ENCODE measurements around the gene SREBF2. TPM values are rescaled to one million over a fixed set of nuclear protein-coding genes. Genes with fewer than 3 reads are reported as not detected.

The SREBF2 gene
- total and polyA plus RNA-seq, 2 donors from 2014 or later: 49.2 to 71.4 TPM

GRCh38 chr22:41842996-41843970, 10.4 kb downstream of the SREBF2 start:
- no peak for TF ChIP-seq CTCF (IDR thresholded peaks at IDR 0.05; ENCODE audit: borderline replicate concordance, extremely low read depth, insufficient read depth)
- peaks cover 0 to 28% (median 14%) of the 10 kb centered on the region in 3 donors for H3K4me1 ChIP-seq (ENCODE audit: control insufficient read depth in 2 of 3, insufficient read depth in 2 of 3, low read depth in 1 of 3, low read length in 3 of 3)

GRCh38 chr22:41844036-41844435, 11.1 kb downstream of the SREBF2 start:
- Histone ChIP-seq H3K4me1 (ENCODE audit: control insufficient read depth in 2 of 3, insufficient read depth in 2 of 3, low read depth in 1 of 3, low read length in 3 of 3) (peaks cover 0 to 29% (median 14%) of the 10 kb centered on the region in 3 donors), H3K9me3 (ENCODE audit: control insufficient read depth in 2 of 3, insufficient read depth in 1 of 3, low read length in 3 of 3) (no peaks in the 10 kb centered on the region), H3K27ac (ENCODE audit: low read depth in 2 of 2, low read length in 2 of 2) (peak overlapping the region in 1 of 2 donors; percentile 13), H3K36me3 (ENCODE audit: control insufficient read depth in 2 of 3, insufficient read depth in 3 of 3, low read length in 3 of 3) (peaks cover 0 to 2% (median 0%) of the 10 kb centered on the region in 3 donors), H3K27me3 (ENCODE audit: control insufficient read depth, insufficient read depth, low read length) (no peaks in the 10 kb centered on the region), H3K9ac (ENCODE audit: low read length in 3 of 3) (no peak overlapping the region), H3K4me3 (ENCODE audit: low read length in 3 of 3) (no peak overlapping the region)
- FAIRE-seq: no peak
- no peak for TF ChIP-seq CTCF (IDR thresholded peaks at IDR 0.05; ENCODE audit: borderline replicate concordance, extremely low read depth, insufficient read depth)
- intact Hi-C loops (cut with DNase I): no loop called here
- DNase-seq: no peak

More at GRCh38 chr22:41842996-41843970, 10.4 kb downstream of the SREBF2 start:
- Histone ChIP-seq H3K4me3 (ENCODE audit: low read length in 3 of 3) (no peak overlapping the region), H3K27me3 (ENCODE audit: control insufficient read depth, insufficient read depth, low read length) (no peaks in the 10 kb centered on the region), H3K9ac (ENCODE audit: low read length in 3 of 3) (no peak overlapping the region), H3K9me3 (ENCODE audit: control insufficient read depth in 2 of 3, insufficient read depth in 1 of 3, low read length in 3 of 3) (no peaks in the 10 kb centered on the region), H3K27ac (ENCODE audit: low read depth in 2 of 2, low read length in 2 of 2) (no peak overlapping the region), H3K36me3 (ENCODE audit: control insufficient read depth in 2 of 3, insufficient read depth in 3 of 3, low read length in 3 of 3) (peaks cover 0 to 2% (median 0%) of the 10 kb centered on the region in 3 donors)
- DNase-seq: no peak
- no peak for FAIRE-seq
- intact Hi-C loops (cut with DNase I): no loop called here

- DNase-seq: no peak
- H3K27ac ChIP-seq (ENCODE audit: low read depth in 2 of 2, low read length in 2 of 2): peak overlapping the region in 1 of 2 donors; percentile 13
- H3K9ac ChIP-seq (ENCODE audit: low read length in 3 of 3): no peak overlapping the region
Measured at GRCh38 chr22:41844513-41844912, 11.6 kb downstream of the SREBF2 start.

More at GRCh38 chr22:41844513-41844912, 11.6 kb downstream of the SREBF2 start:
- Histone ChIP-seq H3K36me3 (ENCODE audit: control insufficient read depth in 2 of 3, insufficient read depth in 3 of 3, low read length in 3 of 3) (peaks cover 0 to 2% (median 0%) of the 10 kb centered on the region in 3 donors), H3K4me3 (ENCODE audit: low read length in 3 of 3) (no peak overlapping the region), H3K9me3 (ENCODE audit: control insufficient read depth in 2 of 3, insufficient read depth in 1 of 3, low read length in 3 of 3) (no peaks in the 10 kb centered on the region), H3K4me1 (ENCODE audit: control insufficient read depth in 2 of 3, insufficient read depth in 2 of 3, low read depth in 1 of 3, low read length in 3 of 3) (peaks cover 0 to 29% (median 14%) of the 10 kb centered on the region in 3 donors), H3K27me3 (ENCODE audit: control insufficient read depth, insufficient read depth, low read length) (no peaks in the 10 kb centered on the region)
- FAIRE-seq: no peak
- intact Hi-C loops (cut with DNase I): no loop called here
- TF ChIP-seq CTCF (IDR thresholded peaks at IDR 0.05; ENCODE audit: borderline replicate concordance, extremely low read depth, insufficient read depth): no peak

Data from kidney (tissue), 14 donors.